Transverse colon (tissue), 4 donors: ENCODE results near the gene CAMTA1. TPM values are rescaled to one million over a fixed set of nuclear protein-coding genes. Genes with fewer than 3 reads are reported as not detected.

Experiments
- DNase-seq: peaks from one replicate; pipeline ENCODE4 v3.0.0-alpha.2; 2019
- H3K27ac ChIP-seq, 4 donors: fragments of 200-600 bp; sonication (generic); 2 replicates each; pipeline ENCODE4 v1.5.1; 2016 to 2018; ENCODE audit warnings: inconsistent platforms in 4 of 4
- H3K27me3 ChIP-seq: fragments of 200-600 bp; sonication (generic); 2 replicates; pipeline ENCODE4 v1.5.1; 2017; ENCODE audit warnings: inconsistent platforms
- H3K36me3 ChIP-seq, 4 donors: fragments of 200-600 bp; sonication (generic); 2 replicates each; pipeline ENCODE4 v1.5.1; 2017 to 2019; ENCODE audit warnings: inconsistent platforms in 4 of 4
- H3K4me1 ChIP-seq, 4 donors: fragments of 200-600 bp; sonication (generic); 2 replicates each; pipeline ENCODE4 v1.5.1; 2017 to 2020; ENCODE audit warnings: inconsistent platforms in 4 of 4
- H3K4me3 ChIP-seq, 4 donors: fragments of 200-600 bp; sonication (generic); 1 replicate in 1 of 4; 2 replicates in 3 of 4; pipeline versions ENCODE4 v1.5.1 to v1.6.1; 2017 to 2019; ENCODE audit warnings: inconsistent platforms in 4 of 4
- H3K9me3 ChIP-seq, 2 donors: fragments of 200-600 bp; sonication (generic); 2 replicates each; pipeline ENCODE4 v1.5.1; 2017 to 2019; ENCODE audit warnings: inconsistent platforms in 2 of 2
- CTCF ChIP-seq, 5 experiments: fragments of 200-600 bp in 3 of 5; fragments of 450-650 bp in 2 of 5; sonication (generic) in 3 of 5; IDR thresholded peaks; 1 replicate in 2 of 5; 2 replicates in 3 of 5; pipeline ENCODE4 v1.5.1; 2016 to 2017; ENCODE audit warnings: antibody characterized with exemption in 5 of 5, inconsistent platforms in 3 of 5, mild to moderate bottlenecking in 2 of 5, moderate library complexity in 1 of 5
- EP300 ChIP-seq: sonication (generic); formaldehyde crosslinking; IDR thresholded peaks from one replicate; pipeline ENCODE4 v1.6.1; 2017; ENCODE audit warnings: antibody characterized with exemption, low read depth
- POLR2A ChIP-seq: fragments of 450-650 bp; IDR thresholded peaks from one replicate; pipeline ENCODE4 v1.6.1; 2016; ENCODE audit warnings: antibody characterized with exemption, mild to moderate bottlenecking, moderate library complexity
- POLR2AphosphoS5 ChIP-seq, 3 donors: sonication (generic); formaldehyde crosslinking; IDR thresholded peaks; one replicate each; pipeline ENCODE4 v1.6.1; 2016; ENCODE audit warnings: antibody characterized with exemption in 3 of 3
- WGBS, 2 donors: methylation state at CpG; one replicate each; pipeline ENCODE4 v1.1.5; 2018; ENCODE audit warnings: low coverage in 1 of 2; 5-methylcytosine and 5-hydroxymethylcytosine counted together
- in situ Hi-C, 4 donors: fragments of 200-750 bp; cut with MboI; loops; one replicate each; pipeline versions ENCODE4 v1.15.0 to v1.15.1; 2017; ENCODE audit warnings: low sequenced_read_pairs in 3 of 4, low pct_ligation_motif_present in 1 of 4, low pct_unique_long_range_greater_than_20kb in 1 of 4
- intact Hi-C: fragments of 100-400 bp; cut with DNase I; formaldehyde crosslinking; loops from one replicate; pipeline ENCODE4 v1.15.1; 2023; ENCODE audit warnings: low total_unique reads
- total RNA-seq, 4 donors: library from RNA; depleted of rRNA; stranded (reverse); fragments of >200 nt; gene quantifications; one replicate each; pipeline ENCODE4 v1.1.0, GENCODE V29; 2016

The CAMTA1 gene
- total RNA-seq, 4 donors from 2014 or later, result 93.8 to 268 (median 130) TPM

- Histone ChIP-seq H3K36me3 (no peaks in the 10 kb centered on the region), H3K27me3 (no peaks in the 10 kb centered on the region), H3K4me3 (no peak overlapping the region), H3K9me3 (peaks cover 0 to 3% of the 10 kb centered on the region in 2 donors), H3K27ac (no peak overlapping the region), H3K4me1 (no peaks in the 10 kb centered on the region)
- WGBS, 2 donors, result 71 to 79% methylated on average over 4 to 6 of the region's 6 CpGs
- intact Hi-C loops (no loop called here), in situ Hi-C loops (no loop called here)
- no peak for TF ChIP-seq POLR2AphosphoS5 (IDR thresholded peaks at IDR 0.05)
- no peak for TF ChIP-seq POLR2A
- no peak for DNase-seq
Observed at GRCh38 chr1:7695497-7696117, 910.4 kb downstream of the CAMTA1 start.

GRCh38 chr1:7698641-7699040 is 913.4 kb downstream of the CAMTA1 start:
- Histone ChIP-seq H3K4me3 (no peak overlapping the region), H3K9me3 (peaks cover 0 to 1% of the 10 kb centered on the region in 2 donors), H3K27me3 (peaks cover 6% of the 10 kb centered on the region), H3K27ac (no peak overlapping the region), H3K36me3 (no peaks in the 10 kb centered on the region), H3K4me1 (peaks cover 0 to 2% (median 0%) of the 10 kb centered on the region in 4 donors)
- in situ Hi-C loops (no loop called here), intact Hi-C loops (no loop called here)
- 90% methylated on average over 7 of the region's 7 CpGs; no CpG with 5 or more reads in 1 of the 2 donors for WGBS, 2 donors
- no peak for DNase-seq
- no peak for TF ChIP-seq CTCF (IDR thresholded peaks at IDR 0.05)
- no peak for TF ChIP-seq EP300
- TF ChIP-seq POLR2AphosphoS5 (IDR thresholded peaks at IDR 0.05), result no peak
- no peak for TF ChIP-seq POLR2A

- TF ChIP-seq POLR2AphosphoS5 (IDR thresholded peaks at IDR 0.05) (no peak), EP300 (no peak), POLR2A (no peak), CTCF (IDR thresholded peaks at IDR 0.05) (no peak)
- in situ Hi-C loops, result no loop called here
- no peak for DNase-seq
Observed at GRCh38 chr1:7702365-7702764, 917.1 kb downstream of the CAMTA1 start.

GRCh38 chr1:7703321-7704213 is 918.3 kb downstream of the CAMTA1 start:
- H3K27me3 ChIP-seq, result peaks cover 34% of the 10 kb centered on the region
- peaks cover 0 to 13% (median 7%) of the 10 kb centered on the region in 4 donors for H3K4me1 ChIP-seq
- no peaks in the 10 kb centered on the region for H3K9me3 ChIP-seq
- DNase-seq, result no peak
- intact Hi-C loops (no loop called here), in situ Hi-C loops (no loop called here)
- H3K36me3 ChIP-seq, result no peaks in the 10 kb centered on the region
- TF ChIP-seq EP300, result no peak
- no peak for TF ChIP-seq POLR2A
- TF ChIP-seq CTCF (IDR thresholded peaks at IDR 0.05), result no peak
- TF ChIP-seq POLR2AphosphoS5 (IDR thresholded peaks at IDR 0.05), result no peak
- WGBS, 2 donors, result 22% methylated on average over 40 of the region's 60 CpGs; no CpG with 5 or more reads in 1 of the 2 donors
- no peak overlapping the region for H3K27ac ChIP-seq
- H3K4me3 ChIP-seq, result peak overlapping the region in 3 of 4 donors; percentile 35 to 45 (median 41)

More at GRCh38 chr1:7702365-7702764, 917.1 kb downstream of the CAMTA1 start:
- intact Hi-C loops, result no loop called here
- WGBS, 2 donors, result 0 to 48% methylated on average over 3 to 5 of the region's 5 CpGs
- Histone ChIP-seq H3K36me3 (no peaks in the 10 kb centered on the region), H3K27ac (no peak overlapping the region), H3K27me3 (peaks cover 29% of the 10 kb centered on the region), H3K9me3 (no peaks in the 10 kb centered on the region), H3K4me3 (no peak overlapping the region), H3K4me1 (peaks cover 0 to 13% (median 7%) of the 10 kb centered on the region in 4 donors)
